Gastroesophageal sphincter (tissue), 4 donors: ENCODE results near the gene PAM. TPM values are rescaled to one million over a fixed set of nuclear protein-coding genes. Genes with fewer than 3 reads are reported as not detected.

Source experiments
- ATAC-seq: fragments of 150-250 bp; one replicate; pipeline ENCODE4 v1.9.1; 2016; ENCODE audit warnings: mild to moderate bottlenecking, moderate library complexity
- H3K27ac ChIP-seq, 4 donors: fragments of 200-600 bp; sonication (generic) in 3 of 4; 1 replicate in 3 of 4; 2 replicates in 1 of 4; pipeline ENCODE4 v1.5.1; 2016 to 2019
- H3K27me3 ChIP-seq: fragments of 200-600 bp; sonication (generic); one replicate; pipeline ENCODE4 v1.5.1; 2019
- H3K36me3 ChIP-seq, 2 donors: fragments of 200-600 bp; sonication (generic); one replicate each; pipeline ENCODE4 v1.5.1; 2019; ENCODE audit warnings: control low read depth in 1 of 2
- H3K4me1 ChIP-seq, 3 donors: fragments of 200-600 bp; sonication (generic); 1 replicate in 2 of 3; 2 replicates in 1 of 3; pipeline ENCODE4 v1.5.1; 2016 to 2019; ENCODE audit warnings: control low read depth in 2 of 3
- H3K4me3 ChIP-seq, 2 donors: fragments of 200-600 bp; sonication (generic); one replicate each; pipeline ENCODE4 v1.5.1; 2019; ENCODE audit warnings: mild to moderate bottlenecking in 1 of 2, moderate library complexity in 1 of 2
- H3K9me3 ChIP-seq, 3 donors: fragments of 200-600 bp; sonication (generic); one replicate each; pipeline ENCODE4 v1.5.1; 2017 to 2019; ENCODE audit warnings: control low read depth in 2 of 3
- CTCF ChIP-seq, 4 experiments: fragments of 200-600 bp in 2 of 4; fragments of 450-650 bp in 2 of 4; sonication (generic) in 1 of 4; IDR thresholded peaks; one replicate each; pipeline ENCODE4 v1.5.1; 2017 to 2019; ENCODE audit warnings: antibody characterized with exemption in 4 of 4, mild to moderate bottlenecking in 2 of 4, moderate library complexity in 2 of 4
- EP300 ChIP-seq: sonication (generic); formaldehyde crosslinking; IDR thresholded peaks from one replicate; pipeline ENCODE4 v1.6.1; 2017; ENCODE audit warnings: antibody characterized with exemption, mild to moderate bottlenecking
- POLR2A ChIP-seq, 2 donors: fragments of 450-650 bp; IDR thresholded peaks; one replicate each; pipeline ENCODE4 v1.6.1; 2017; ENCODE audit warnings: antibody characterized with exemption in 2 of 2, mild to moderate bottlenecking in 2 of 2, moderate library complexity in 1 of 2
- POLR2AphosphoS5 ChIP-seq: sonication (generic); formaldehyde crosslinking; IDR thresholded peaks from one replicate; pipeline ENCODE4 v1.6.1; 2017; ENCODE audit warnings: antibody characterized with exemption
- WGBS, 2 donors: methylation state at CpG; one replicate each; pipeline ENCODE4 v1.1.5; 2018; ENCODE audit warnings: low coverage in 1 of 2; 5-methylcytosine and 5-hydroxymethylcytosine counted together
- total RNA-seq, 4 donors: library from RNA; depleted of rRNA; stranded (reverse); fragments of >200 nt; gene quantifications; one replicate each; pipeline ENCODE4 v1.1.0, GENCODE V29; 2016

Gene PAM
- total RNA-seq, 4 donors from 2014 or later: 247 to 404 (median 311) TPM

- no peak overlapping the region for H3K27ac ChIP-seq
- TF ChIP-seq POLR2AphosphoS5 (no peak), EP300 (no peak), POLR2A (IDR thresholded peaks at IDR 0.05) (no peak), CTCF (IDR thresholded peaks at IDR 0.05) (no peak)
- peaks cover 0 to 19% (median 0%) of the 10 kb centered on the region in 3 donors for H3K4me1 ChIP-seq
- H3K36me3 ChIP-seq: peaks cover 0 to 6% of the 10 kb centered on the region in 2 donors
- ATAC-seq: no peak
- H3K9me3 ChIP-seq: no peaks in the 10 kb centered on the region
- WGBS, 2 donors: 79 to 86% methylated on average over 5 of the region's 5 CpGs
- H3K4me3 ChIP-seq: no peak overlapping the region
- H3K27me3 ChIP-seq: no peaks in the 10 kb centered on the region
These were observed 118.9 kb downstream of the PAM start for GRCh38 chr5:102874054-102874453.

- H3K4me1 ChIP-seq: peaks cover 0 to 17% (median 0%) of the 10 kb centered on the region in 3 donors
- WGBS, 2 donors: 44 to 64% methylated on average over 4 of the region's 4 CpGs
- no peaks in the 10 kb centered on the region for H3K9me3 ChIP-seq
- TF ChIP-seq EP300 (no peak), CTCF (IDR thresholded peaks at IDR 0.05) (no peak), POLR2A (IDR thresholded peaks at IDR 0.05) (no peak), POLR2AphosphoS5 (no peak)
- ATAC-seq: no peak
- no peak overlapping the region for H3K27ac ChIP-seq
- no peaks in the 10 kb centered on the region for H3K27me3 ChIP-seq
- H3K4me3 ChIP-seq: no peak overlapping the region
- peaks cover 0 to 14% of the 10 kb centered on the region in 2 donors for H3K36me3 ChIP-seq
These were observed 120.6 kb downstream of the PAM start for GRCh38 chr5:102875721-102876123.

GRCh38 chr5:102876610-102877009 lies 121.5 kb downstream of the PAM start:
- peaks cover 0 to 14% of the 10 kb centered on the region in 2 donors for H3K36me3 ChIP-seq
- no peaks in the 10 kb centered on the region for H3K27me3 ChIP-seq
- no peak for ATAC-seq
- WGBS, 2 donors: 81 to 93% methylated on average over 4 of the region's 4 CpGs
- H3K9me3 ChIP-seq: no peaks in the 10 kb centered on the region
- peaks cover 0 to 17% (median 0%) of the 10 kb centered on the region in 3 donors for H3K4me1 ChIP-seq
- H3K27ac ChIP-seq: no peak overlapping the region
- H3K4me3 ChIP-seq: no peak overlapping the region
- no peak for TF ChIP-seq CTCF (IDR thresholded peaks at IDR 0.05)
- no peak for TF ChIP-seq POLR2A (IDR thresholded peaks at IDR 0.05)
- TF ChIP-seq EP300: no peak

- Histone ChIP-seq H3K4me1 (peaks cover 0 to 25% (median 0%) of the 10 kb centered on the region in 3 donors), H3K4me3 (no peak overlapping the region), H3K36me3 (peaks cover 0 to 9% of the 10 kb centered on the region in 2 donors), H3K27me3 (no peaks in the 10 kb centered on the region), H3K9me3 (no peaks in the 10 kb centered on the region), H3K27ac (no peak overlapping the region)
- 90 to 92% methylated on average over 2 to 6 of the region's 6 CpGs for WGBS, 2 donors
- ATAC-seq: no peak
- no peak for TF ChIP-seq POLR2AphosphoS5
- no peak for TF ChIP-seq POLR2A (IDR thresholded peaks at IDR 0.05)
- no peak for TF ChIP-seq CTCF (IDR thresholded peaks at IDR 0.05)
- no peak for TF ChIP-seq EP300
These were observed 124.6 kb downstream of the PAM start for GRCh38 chr5:102879741-102880140.

GRCh38 chr5:102886586-102886985 lies 131.5 kb downstream of the PAM start:
- H3K27me3 ChIP-seq: no peaks in the 10 kb centered on the region
- no peak overlapping the region for H3K4me3 ChIP-seq
- H3K27ac ChIP-seq: no peak overlapping the region
- no peaks in the 10 kb centered on the region for H3K36me3 ChIP-seq
- TF ChIP-seq POLR2AphosphoS5: no peak
- ATAC-seq: no peak
- H3K9me3 ChIP-seq: no peaks in the 10 kb centered on the region
- H3K4me1 ChIP-seq: peaks cover 0 to 19% (median 0%) of the 10 kb centered on the region in 3 donors

GRCh38 chr5:102888483-102888882 lies 133.4 kb downstream of the PAM start:
- Histone ChIP-seq H3K9me3 (no peaks in the 10 kb centered on the region), H3K4me3 (no peak overlapping the region), H3K36me3 (no peaks in the 10 kb centered on the region), H3K27ac (no peak overlapping the region), H3K27me3 (no peaks in the 10 kb centered on the region), H3K4me1 (peaks cover 0 to 19% (median 0%) of the 10 kb centered on the region in 3 donors)
- no peak for ATAC-seq
- TF ChIP-seq POLR2AphosphoS5: no peak
- no peak for TF ChIP-seq EP300
- TF ChIP-seq POLR2A (IDR thresholded peaks at IDR 0.05): no peak
- TF ChIP-seq CTCF (IDR thresholded peaks at IDR 0.05): no peak
